Spleen (tissue), 11 donors: ENCODE measurements around the gene KRT20. TPM values are rescaled to one million over a fixed set of nuclear protein-coding genes. Genes with fewer than 3 reads are reported as not detected.

Experiments
- DNase-seq: peaks from one replicate; pipeline ENCODE4 v3.0.0-alpha.2; 2020
- H3K27ac ChIP-seq, 8 donors: fragments of 200-600 bp; sonication (generic) in 7 of 8; 1 replicate in 4 of 8; 2 replicates in 4 of 8; pipeline versions ENCODE4 v1.5.0 to v1.8.0; 2016 to 2021; ENCODE audit warnings: inconsistent platforms in 4 of 8, mild to moderate bottlenecking in 4 of 8, moderate library complexity in 1 of 8
- H3K27me3 ChIP-seq, 7 donors: fragments of 200-600 bp; sonication (generic) in 6 of 7; replicated peaks in 1 of 7; 1 replicate in 4 of 7; 2 replicates in 3 of 7; pipeline versions ENCODE4 v1.5.0 to v1.8.0; 2016 to 2021; ENCODE audit warnings: inconsistent platforms in 3 of 7, mild to moderate bottlenecking in 1 of 7
- H3K36me3 ChIP-seq, 6 donors: fragments of 200-600 bp; sonication (generic) in 5 of 6; 1 replicate in 4 of 6; 2 replicates in 2 of 6; pipeline versions ENCODE4 v1.5.0 to v1.8.0; 2016 to 2021; ENCODE audit warnings: inconsistent platforms in 2 of 6
- H3K4me1 ChIP-seq, 6 donors: fragments of 200-600 bp; sonication (generic) in 5 of 6; 1 replicate in 3 of 6; 2 replicates in 3 of 6; pipeline versions ENCODE4 v1.5.0 to v1.8.0; 2016 to 2021; ENCODE audit warnings: inconsistent platforms in 3 of 6
- H3K4me3 ChIP-seq, 8 donors: fragments of 200-600 bp; sonication (generic) in 7 of 8; 1 replicate in 4 of 8; 2 replicates in 4 of 8; pipeline versions ENCODE4 v1.5.0 to v1.8.0; 2016 to 2021; ENCODE audit warnings: inconsistent platforms in 4 of 8, mild to moderate bottlenecking in 4 of 8, moderate library complexity in 2 of 8
- H3K9me3 ChIP-seq, 8 donors: fragments of 200-600 bp; sonication (generic) in 7 of 8; 1 replicate in 4 of 8; 2 replicates in 4 of 8; pipeline versions ENCODE4 v1.5.0 to v1.8.0; 2016 to 2021; ENCODE audit warnings: inconsistent platforms in 4 of 8
- CTCF ChIP-seq, 11 experiments: fragments of 200-600 bp in 7 of 11; fragments of 450-650 bp in 4 of 11; sonication (generic) in 4 of 11; IDR thresholded peaks in 8 of 11; conservative IDR thresholded peaks in 3 of 11; 1 replicate in 7 of 11; 2 replicates in 4 of 11; pipeline versions ENCODE4 v1.4.0 to v1.8.0; 2016 to 2021; ENCODE audit warnings: antibody characterized with exemption in 11 of 11, inconsistent platforms in 4 of 11, mild to moderate bottlenecking in 1 of 11
- POLR2A ChIP-seq, 3 donors: fragments of 450-650 bp; IDR thresholded peaks; one replicate each; pipeline ENCODE4 v1.5.1; 2017; ENCODE audit warnings: antibody characterized with exemption in 3 of 3, mild to moderate bottlenecking in 1 of 3
- POLR2AphosphoS5 ChIP-seq, 3 donors: sonication (generic); formaldehyde crosslinking; IDR thresholded peaks; one replicate each; pipeline ENCODE4 v1.5.1; 2017; ENCODE audit warnings: antibody characterized with exemption in 3 of 3
- WGBS, 5 donors: extraction: QIAGEN DNeasy Blood & Tissue Kit in 3 of 5; methylation state at CpG; one replicate each; pipeline versions ENCODE4 v1.1.5 to v1.1.7; 2013 to 2018; 5-methylcytosine and 5-hydroxymethylcytosine counted together
- intact Hi-C: fragments of 100-400 bp; cut with DNase I; formaldehyde crosslinking; loops from one replicate; pipeline ENCODE4 v1.15.0; 2023; ENCODE audit warnings: low total_unique reads
- polyA plus RNA-seq, 3 donors: library from polyadenylated mRNA; stranded (reverse); fragments of 200-250 nt; gene quantifications; one replicate each; pipeline ENCODE4 v1.2.1, GENCODE V29; 2013
- total RNA-seq, 7 donors: library from RNA; depleted of rRNA in 3 of 7; stranded (reverse); fragments of >200 nt in 3 of 7; fragmentation: NEBNext Ultra II Directional in 4 of 7; extraction: Animal tissue kit (Norgen Biotek cat#: 25700) in 4 of 7; gene quantifications; one replicate each; pipeline versions ENCODE4 v1.1.0 to v1.2.1, GENCODE V29; 2016 to 2021
- donor health status: healthy with polysubstance abuse.
- donor health status: DM: no; HTN: no; CAD: no; lungs with moderate emphysema.
- donor health status: DM: no; HTN: no; CAD: no.
- donor health status: Bipolar disorder and iron deficiency.
- donor health status: healthy.
- donor health status: DM: no; HTN: no; CAD: no.
- donor health status: DM: yes; HTN: yes; CAD: no.

The KRT20 gene
- total and polyA plus RNA-seq, 10 donors: 0.07 to 0.45 TPM; not detected in 8

GRCh38 chr17:40871316-40871715 is 13.7 kb downstream of the KRT20 start:
- WGBS, 5 donors: 88 to 97% (median 96%) methylated on average over 7 of the region's 7 CpGs
- no peak overlapping the region for H3K4me3 ChIP-seq
- no peak for DNase-seq
- no peaks in the 10 kb centered on the region for H3K9me3 ChIP-seq
- no peaks in the 10 kb centered on the region for H3K4me1 ChIP-seq
- peaks cover 0 to 13% (median 0%) of the 10 kb centered on the region in 7 donors for H3K27me3 ChIP-seq
- H3K27ac ChIP-seq: no peak overlapping the region
- intact Hi-C loops: no loop called here
- no peaks in the 10 kb centered on the region for H3K36me3 ChIP-seq
- TF ChIP-seq POLR2AphosphoS5 (IDR thresholded peaks at IDR 0.05) (no peak), CTCF (IDR thresholded peaks at IDR 0.05 in 8 of 11, conservative IDR thresholded peaks at IDR 0.05 in 3 of 11) (no peak), POLR2A (IDR thresholded peaks at IDR 0.05) (no peak)

- TF ChIP-seq POLR2A (IDR thresholded peaks at IDR 0.05) (no peak), POLR2AphosphoS5 (IDR thresholded peaks at IDR 0.05) (no peak), CTCF (IDR thresholded peaks at IDR 0.05 in 8 of 11, conservative IDR thresholded peaks at IDR 0.05 in 3 of 11) (no peak)
- DNase-seq: no peak
- Histone ChIP-seq H3K27ac (no peak overlapping the region), H3K36me3 (no peaks in the 10 kb centered on the region), H3K4me1 (no peaks in the 10 kb centered on the region), H3K4me3 (no peak overlapping the region), H3K27me3 (peaks cover 0 to 15% (median 0%) of the 10 kb centered on the region in 7 donors), H3K9me3 (no peaks in the 10 kb centered on the region)
- intact Hi-C loops: no loop called here
- WGBS, 5 donors: 74 to 89% (median 86%) methylated on average over 4 of the region's 4 CpGs
Observed at GRCh38 chr17:40870136-40870535, 14.9 kb downstream of the KRT20 start.

GRCh38 chr17:40866838-40867237 is 18.2 kb downstream of the KRT20 start, which contains the start of gene KRT12:
Gene KRT12, minus strand, starts transcription at chr17:40867223. Its CDS starts 37 bp downstream, at chr17:40867186.
- Histone ChIP-seq H3K9me3 (no peaks in the 10 kb centered on the region), H3K27ac (no peak within 1 kb of the TSS), H3K4me1 (no peaks in the 10 kb centered on the region), H3K36me3 (no peaks in the 10 kb centered on the region), H3K27me3 (peaks cover 0 to 31% (median 4%) of the 10 kb centered on the region in 7 donors), H3K4me3 (no peak within 1 kb of the TSS)
- TF ChIP-seq POLR2A (IDR thresholded peaks at IDR 0.05): no peak
- no peak for TF ChIP-seq CTCF (IDR thresholded peaks at IDR 0.05 in 8 of 11, conservative IDR thresholded peaks at IDR 0.05 in 3 of 11)
- TF ChIP-seq POLR2AphosphoS5 (IDR thresholded peaks at IDR 0.05): no peak
- intact Hi-C loops: no loop called here
- 83 to 98% (median 90%) methylated on average over 8 of the region's 8 CpGs for WGBS, 5 donors
- DNase-seq: no peak

DNA sequence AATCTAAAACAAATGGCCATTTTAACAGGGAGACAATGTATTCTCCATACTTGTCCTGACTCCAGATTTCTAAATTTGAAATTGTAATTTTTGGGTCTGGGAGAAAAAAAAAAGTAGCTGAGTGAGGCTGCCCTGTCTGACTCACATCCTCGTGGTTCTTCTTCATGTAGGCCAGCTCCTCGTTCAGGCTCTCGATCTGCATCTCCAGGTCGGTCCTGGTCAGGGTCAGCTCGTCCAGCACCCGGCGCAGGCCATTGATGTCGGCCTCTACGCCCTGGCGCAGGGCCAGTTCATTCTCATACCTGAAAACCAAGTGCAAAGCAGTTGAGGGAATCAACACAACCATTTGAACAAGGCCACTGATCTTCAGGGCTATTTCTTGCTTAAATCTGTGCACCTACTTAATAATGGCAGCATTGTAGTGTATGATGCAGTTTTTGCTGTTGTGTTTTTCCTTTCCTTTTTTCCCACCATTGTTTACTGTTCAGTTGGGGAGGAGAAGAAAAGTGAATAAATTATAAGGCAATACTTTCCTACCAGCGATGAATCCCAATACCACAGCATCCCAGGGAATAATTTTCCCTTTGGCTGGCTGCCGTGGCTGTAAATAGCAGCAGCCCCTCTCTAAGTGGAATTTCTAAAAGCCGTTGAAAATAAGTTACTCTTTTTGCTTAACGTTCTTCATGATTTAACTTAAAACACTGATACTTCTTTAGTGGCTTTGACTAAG is 20.2 kb downstream of the KRT20 start:
- Histone ChIP-seq H3K27ac (no peak overlapping the region), H3K27me3 (peaks cover 0 to 25% (median 0%) of the 10 kb centered on the region in 7 donors), H3K4me3 (no peak overlapping the region), H3K4me1 (no peaks in the 10 kb centered on the region), H3K36me3 (no peaks in the 10 kb centered on the region), H3K9me3 (no peaks in the 10 kb centered on the region)
- intact Hi-C loops: no loop called here
- WGBS, 5 donors: 76 to 89% (median 84%) methylated on average over 14 of the region's 14 CpGs
- DNase-seq: no peak
- no peak for TF ChIP-seq POLR2A (IDR thresholded peaks at IDR 0.05)
- TF ChIP-seq POLR2AphosphoS5 (IDR thresholded peaks at IDR 0.05): no peak
- TF ChIP-seq CTCF (IDR thresholded peaks at IDR 0.05 in 8 of 11, conservative IDR thresholded peaks at IDR 0.05 in 3 of 11): no peak
